ENCODE data around the gene GARNL3.
A peak's percentile ranks its signal among the peaks of the same experiment; 100 is the strongest.

Gene GARNL3

DNA sequence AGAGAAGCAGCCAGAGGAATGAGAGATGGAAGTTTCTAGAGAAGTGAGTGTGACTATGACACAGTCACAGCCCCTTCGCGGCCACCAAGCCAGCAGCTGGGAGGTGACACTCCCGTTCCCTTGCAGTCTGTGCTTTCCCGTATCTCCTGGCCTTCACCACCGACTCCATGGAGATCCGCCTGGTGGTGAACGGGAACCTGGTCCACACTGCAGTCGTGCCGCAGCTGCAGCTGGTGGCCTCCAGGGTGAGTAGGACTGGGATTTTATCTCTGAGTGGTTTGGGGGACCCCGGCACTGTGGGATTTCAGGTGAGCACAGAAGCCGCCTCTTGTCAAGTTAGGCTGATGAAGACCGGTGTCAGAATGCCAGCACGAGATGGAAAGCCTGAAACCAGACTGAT, 120.3 kb downstream of the GARNL3 start:
- FAIRE-seq (no peak), DNase-seq (ENCODE audit: insufficient read length, low spot score) (no peak)
- TF ChIP-seq POLR2AphosphoS5 (IDR thresholded peaks at IDR 0.05; ENCODE audit: low read depth, low read length) (no peak), TAF1 (IDR thresholded peaks at IDR 0.05; ENCODE audit: low read depth, low read length) (no peak), PAX5 (IDR thresholded peaks at IDR 0.05; ENCODE audit: insufficient read depth, low read length, severe bottlenecking) (no peak), POU2F2 (IDR thresholded peaks at IDR 0.05; ENCODE audit: low read depth, low read length) (no peak), SPI1 (IDR thresholded peaks at IDR 0.05; ENCODE audit: low read depth, low read length) (no peak), POLR2A (IDR thresholded peaks at IDR 0.05; ENCODE audit: low read depth, low read length) (no peak)

DNA sequence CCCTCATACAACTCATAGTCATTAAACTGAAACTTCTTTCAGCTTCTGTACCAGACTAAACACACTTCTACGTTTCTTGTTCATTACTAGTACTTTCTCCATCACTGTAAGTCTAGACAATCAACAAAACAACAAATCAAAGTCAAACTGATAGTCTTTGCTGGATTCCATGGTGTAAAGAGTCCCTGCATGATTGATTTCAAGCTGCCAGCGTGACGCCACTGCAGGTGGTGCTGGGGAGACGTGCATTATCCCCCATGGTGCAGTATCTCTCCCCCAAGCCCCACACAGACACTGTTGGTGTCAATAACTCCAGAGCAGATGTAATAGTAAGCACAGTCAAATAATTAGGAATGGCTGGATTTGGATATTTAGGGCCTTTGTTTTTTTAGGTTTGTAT, 121.7 kb downstream of the GARNL3 start:
- no peak for DNase-seq (ENCODE audit: insufficient read length, low spot score)
- no peak for TF ChIP-seq SPI1 (IDR thresholded peaks at IDR 0.05; ENCODE audit: low read depth, low read length)
- no peak for TF ChIP-seq POLR2A (IDR thresholded peaks at IDR 0.05; ENCODE audit: low read depth, low read length)
- TF ChIP-seq POU2F2 (IDR thresholded peaks at IDR 0.05; ENCODE audit: low read depth, low read length): no peak
- TF ChIP-seq POLR2AphosphoS5 (IDR thresholded peaks at IDR 0.05; ENCODE audit: low read depth, low read length): no peak
- no peak for FAIRE-seq

DNA sequence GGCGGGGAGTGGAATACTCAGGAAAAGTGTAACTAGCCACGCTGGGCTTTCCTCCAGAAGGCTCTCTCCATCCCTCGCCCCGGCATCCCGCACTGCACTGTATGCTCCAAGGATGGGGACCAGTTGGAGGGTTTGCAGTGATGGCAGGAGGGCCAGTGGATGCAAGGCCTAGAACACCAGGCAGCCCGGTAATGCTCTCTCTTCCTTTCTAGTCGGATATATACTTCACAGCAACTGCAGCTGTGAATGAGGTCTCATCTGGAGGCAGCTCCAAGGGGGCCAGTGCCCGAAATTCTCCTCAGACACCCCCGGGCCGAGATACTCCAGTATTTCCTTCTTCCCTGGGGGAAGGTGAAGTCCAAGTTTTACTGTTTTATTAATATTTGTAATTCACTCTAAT, 122.4 kb downstream of the GARNL3 start:
- no peak for TF ChIP-seq POU2F2 (IDR thresholded peaks at IDR 0.05; ENCODE audit: low read depth, low read length)
- TF ChIP-seq TAF1 (IDR thresholded peaks at IDR 0.05; ENCODE audit: low read depth, low read length): no peak
- no peak for TF ChIP-seq POLR2AphosphoS5 (IDR thresholded peaks at IDR 0.05; ENCODE audit: low read depth, low read length)
- no peak for TF ChIP-seq SPI1 (IDR thresholded peaks at IDR 0.05; ENCODE audit: low read depth, low read length)
- TF ChIP-seq POLR2A (IDR thresholded peaks at IDR 0.05; ENCODE audit: low read depth, low read length): no peak
- TF ChIP-seq PAX5 (IDR thresholded peaks at IDR 0.05; ENCODE audit: insufficient read depth, low read length, severe bottlenecking): no peak
- FAIRE-seq (no peak), DNase-seq (ENCODE audit: insufficient read length, low spot score) (no peak)

DNA sequence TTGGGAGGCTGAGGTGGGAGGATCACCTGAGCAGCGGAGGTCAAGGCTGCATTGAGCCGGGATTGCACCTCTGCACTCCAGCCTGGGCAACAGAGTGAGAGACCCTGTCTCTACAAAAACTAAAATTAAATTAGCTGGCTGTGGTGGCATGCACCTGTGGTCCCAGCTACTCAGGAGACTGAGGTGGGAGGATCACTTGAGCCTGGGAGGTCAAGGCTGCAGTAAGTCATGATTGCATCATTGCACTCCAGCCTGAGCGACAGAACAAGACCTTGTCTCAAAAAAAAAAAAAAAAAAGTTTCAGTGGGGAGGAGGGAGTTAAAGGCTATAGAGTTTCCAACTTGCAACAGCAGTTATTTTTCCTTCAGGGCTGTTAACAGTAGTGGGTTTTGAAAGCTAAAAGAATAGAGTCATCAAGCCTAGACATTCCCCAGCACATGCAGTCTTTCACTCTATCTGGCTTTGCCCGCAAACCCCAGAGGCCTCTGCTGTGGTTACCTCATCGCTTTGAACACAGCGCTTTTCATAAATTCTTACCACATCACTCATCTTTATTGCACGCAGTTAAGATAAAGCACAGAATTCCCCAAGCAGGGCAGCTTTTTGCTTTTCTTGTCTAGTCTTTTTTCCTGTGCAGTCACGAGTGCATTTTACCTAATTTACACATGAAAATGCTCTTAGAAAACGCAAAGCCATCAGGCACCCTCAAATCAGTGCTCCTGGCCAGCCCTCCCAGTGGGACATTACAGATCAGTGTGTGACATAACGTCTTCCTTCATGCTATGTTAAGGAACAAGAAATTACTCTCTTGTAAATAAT, 123.7 kb downstream of the GARNL3 start:
- DNase-seq (ENCODE audit: insufficient read length, low spot score) (peak; percentile 33), FAIRE-seq (no peak)
- 0 out of 2 replicates have a peak, but pooled peaks have one; percentile 32 for TF ChIP-seq POLR2AphosphoS5 (IDR thresholded peaks at IDR 0.05; ENCODE audit: low read depth, low read length)
- no peak for TF ChIP-seq PAX5 (IDR thresholded peaks at IDR 0.05; ENCODE audit: insufficient read depth, low read length, severe bottlenecking)
- peak; percentile 90 for TF ChIP-seq POU2F2 (IDR thresholded peaks at IDR 0.05; ENCODE audit: low read depth, low read length)
- TF ChIP-seq SPI1 (IDR thresholded peaks at IDR 0.05; ENCODE audit: low read depth, low read length): no peak

DNA sequence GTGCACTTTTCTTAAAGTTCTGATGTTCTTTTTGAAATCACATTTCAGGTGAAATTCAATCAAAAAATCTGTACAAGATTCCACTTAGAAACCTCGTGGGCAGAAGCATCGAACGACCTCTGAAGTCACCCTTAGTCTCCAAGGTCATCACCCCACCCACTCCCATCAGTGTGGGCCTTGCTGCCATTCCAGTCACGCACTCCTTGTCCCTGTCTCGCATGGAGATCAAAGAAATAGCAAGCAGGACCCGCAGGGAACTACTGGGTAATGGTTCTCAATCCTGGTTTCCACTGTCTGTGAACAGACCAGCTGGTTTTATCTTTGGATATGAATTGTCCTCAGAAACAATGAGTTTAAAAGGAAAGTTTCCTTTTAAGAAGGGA, 124.3 kb downstream of the GARNL3 start:
- TF ChIP-seq SPI1 (IDR thresholded peaks at IDR 0.05; ENCODE audit: low read depth, low read length): no peak
- TF ChIP-seq POLR2A (IDR thresholded peaks at IDR 0.05; ENCODE audit: low read depth, low read length): no peak
- no peak for TF ChIP-seq TAF1 (IDR thresholded peaks at IDR 0.05; ENCODE audit: low read depth, low read length)
- TF ChIP-seq PAX5 (IDR thresholded peaks at IDR 0.05; ENCODE audit: insufficient read depth, low read length, severe bottlenecking): no peak
- TF ChIP-seq POLR2AphosphoS5 (IDR thresholded peaks at IDR 0.05; ENCODE audit: low read depth, low read length): no peak
- no peak for TF ChIP-seq POU2F2 (IDR thresholded peaks at IDR 0.05; ENCODE audit: low read depth, low read length)
- DNase-seq (ENCODE audit: insufficient read length, low spot score): no peak
- no peak for FAIRE-seq

DNA sequence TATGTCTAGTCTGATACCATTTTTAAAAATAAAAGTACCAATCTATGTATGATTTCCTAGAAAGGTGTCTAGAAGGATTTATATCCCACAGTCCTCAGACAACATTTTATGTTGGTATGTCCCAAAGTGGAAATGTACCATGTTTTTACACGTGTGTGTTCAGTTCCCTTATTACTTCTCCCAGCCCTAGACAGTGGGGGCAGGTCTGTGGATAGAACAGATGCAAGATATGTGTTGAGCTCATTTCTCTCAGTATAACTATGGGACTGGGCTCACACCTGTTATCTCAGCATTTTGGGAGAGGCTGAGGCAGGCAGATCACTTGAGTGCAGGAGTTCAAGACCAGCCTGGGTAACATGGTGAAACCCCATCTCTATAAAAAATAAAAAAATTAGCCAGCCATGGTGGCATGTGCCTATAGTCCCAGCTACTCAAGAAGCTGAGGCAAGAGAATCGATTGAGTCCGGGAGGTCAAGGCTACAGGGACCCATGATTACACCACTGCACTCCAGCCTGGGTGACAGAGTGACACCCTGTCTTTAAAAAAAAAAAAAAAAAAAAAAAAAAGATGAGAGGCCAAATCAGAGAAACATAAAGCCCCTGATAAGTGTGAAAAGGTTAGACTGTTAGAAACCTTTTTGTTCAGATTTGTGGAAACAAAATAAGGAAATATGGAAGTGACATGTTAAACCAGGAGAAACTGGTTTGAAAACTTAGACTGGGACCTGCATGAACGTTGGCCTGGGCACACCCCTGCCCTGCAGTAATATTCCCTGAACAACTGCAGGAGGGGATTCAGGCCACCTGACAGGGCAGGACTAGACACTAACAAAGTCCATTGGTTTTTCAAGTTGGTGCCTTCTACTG, 125.0 kb downstream of the GARNL3 start:
- DNase-seq (ENCODE audit: insufficient read length, low spot score): no peak
- no peak for FAIRE-seq
- TF ChIP-seq POLR2A (IDR thresholded peaks at IDR 0.05; ENCODE audit: low read depth, low read length) (no peak), POLR2AphosphoS5 (IDR thresholded peaks at IDR 0.05; ENCODE audit: low read depth, low read length) (no peak), SPI1 (IDR thresholded peaks at IDR 0.05; ENCODE audit: low read depth, low read length) (no peak), TAF1 (IDR thresholded peaks at IDR 0.05; ENCODE audit: low read depth, low read length) (no peak), POU2F2 (IDR thresholded peaks at IDR 0.05; ENCODE audit: low read depth, low read length) (no peak), PAX5 (IDR thresholded peaks at IDR 0.05; ENCODE audit: insufficient read depth, low read length, severe bottlenecking) (no peak)

DNA sequence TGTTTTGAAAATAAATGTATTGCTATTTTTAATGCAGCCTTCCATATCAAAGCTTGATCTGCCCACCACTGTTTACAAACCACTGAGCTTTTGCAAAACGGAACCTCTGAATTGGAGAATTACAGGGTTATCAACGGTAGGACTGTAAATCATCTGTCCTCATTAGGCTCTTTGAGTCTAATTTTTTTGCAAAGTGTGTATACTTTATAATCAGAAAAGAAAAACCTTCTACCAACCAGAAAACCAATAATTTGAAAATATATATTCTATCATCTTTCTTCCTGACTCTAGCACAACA, 125.6 kb downstream of the GARNL3 start:
- DNase-seq (ENCODE audit: insufficient read length, low spot score): no peak
- FAIRE-seq: no peak
- TF ChIP-seq SPI1 (IDR thresholded peaks at IDR 0.05; ENCODE audit: low read depth, low read length) (no peak), POU2F2 (IDR thresholded peaks at IDR 0.05; ENCODE audit: low read depth, low read length) (no peak)

DNA sequence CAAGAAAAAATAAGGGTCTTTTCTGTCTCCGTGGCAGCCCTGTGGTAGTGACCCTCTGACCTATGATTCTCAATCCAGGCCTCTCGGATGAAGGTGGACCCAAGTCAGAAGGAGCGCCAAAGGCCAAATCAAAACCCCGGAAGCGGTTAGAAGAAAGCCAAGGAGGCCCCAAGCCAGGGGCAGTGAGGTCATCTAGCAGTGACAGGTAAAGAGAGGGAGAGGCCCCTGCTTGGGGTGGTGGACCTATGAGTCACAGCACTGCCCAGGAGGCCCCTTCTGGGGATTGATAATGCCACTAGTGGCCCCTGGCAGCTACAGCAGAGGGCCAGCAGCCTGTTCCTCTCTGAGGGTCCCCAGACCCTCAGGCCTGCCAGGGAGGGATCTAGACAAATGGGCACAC, 126.0 kb downstream of the GARNL3 start:
- DNase-seq (ENCODE audit: insufficient read length, low spot score) (no peak), FAIRE-seq (no peak)
- TF ChIP-seq SPI1 (IDR thresholded peaks at IDR 0.05; ENCODE audit: low read depth, low read length) (no peak), POLR2A (IDR thresholded peaks at IDR 0.05; ENCODE audit: low read depth, low read length) (no peak)

- TF ChIP-seq POLR2A (IDR thresholded peaks at IDR 0.05; ENCODE audit: low read depth, low read length) (no peak), POLR2AphosphoS5 (IDR thresholded peaks at IDR 0.05; ENCODE audit: low read depth, low read length) (no peak), PAX5 (IDR thresholded peaks at IDR 0.05; ENCODE audit: insufficient read depth, low read length, severe bottlenecking) (no peak), POU2F2 (IDR thresholded peaks at IDR 0.05; ENCODE audit: low read depth, low read length) (no peak), SPI1 (IDR thresholded peaks at IDR 0.05; ENCODE audit: low read depth, low read length) (no peak), TAF1 (IDR thresholded peaks at IDR 0.05; ENCODE audit: low read depth, low read length) (no peak)
- no peak for DNase-seq (ENCODE audit: insufficient read length, low spot score)
- no peak for FAIRE-seq
Measured at GRCh38 chr9:127392166-127392565, 127.6 kb downstream of the GARNL3 start.

DNA sequence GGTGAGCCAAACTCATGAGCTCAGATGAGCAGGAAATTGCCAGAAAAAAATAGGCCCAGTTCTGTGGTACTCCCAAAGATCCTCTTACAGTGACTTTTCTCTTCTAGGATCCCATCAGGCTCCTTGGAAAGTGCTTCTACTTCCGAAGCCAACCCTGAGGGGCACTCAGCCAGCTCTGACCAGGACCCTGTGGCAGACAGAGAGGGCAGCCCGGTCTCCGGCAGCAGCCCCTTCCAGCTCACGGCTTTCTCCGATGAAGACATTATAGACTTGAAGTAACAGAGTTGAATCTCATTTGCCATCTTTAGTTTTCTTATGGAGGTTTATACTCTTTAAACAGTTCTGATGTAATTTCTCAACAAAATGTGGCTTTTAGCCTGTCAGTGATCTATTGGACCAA, 128.4 kb downstream of the GARNL3 start:
- no peak for FAIRE-seq
- no peak for DNase-seq (ENCODE audit: insufficient read length, low spot score)
- TF ChIP-seq PAX5 (IDR thresholded peaks at IDR 0.05; ENCODE audit: insufficient read depth, low read length, severe bottlenecking) (no peak), TAF1 (IDR thresholded peaks at IDR 0.05; ENCODE audit: low read depth, low read length) (no peak), POU2F2 (IDR thresholded peaks at IDR 0.05; ENCODE audit: low read depth, low read length) (no peak), POLR2AphosphoS5 (IDR thresholded peaks at IDR 0.05; ENCODE audit: low read depth, low read length) (no peak), POLR2A (IDR thresholded peaks at IDR 0.05; ENCODE audit: low read depth, low read length) (no peak), SPI1 (IDR thresholded peaks at IDR 0.05; ENCODE audit: low read depth, low read length) (no peak)

Data from GM12891 (cell line).